Activated CD4-positive, CD25-positive, alpha-beta regulatory T cell treated with anti-CD3 and anti-CD28 coated beads, Interleukin-2, amount 50 U/mL, for 24 hours (primary cell): ENCODE results near the gene FANCM.

ENCODE experiments used
- ATAC-seq, 2 donors: fragments of 150-1000 bp; cut with Tn5 transposase; one replicate each; pipeline ENCODE4 v1.10.0; 2021; ENCODE audit warnings: mild to moderate bottlenecking in 1 of 2, moderate library complexity in 1 of 2

FANCM gene, protein sequence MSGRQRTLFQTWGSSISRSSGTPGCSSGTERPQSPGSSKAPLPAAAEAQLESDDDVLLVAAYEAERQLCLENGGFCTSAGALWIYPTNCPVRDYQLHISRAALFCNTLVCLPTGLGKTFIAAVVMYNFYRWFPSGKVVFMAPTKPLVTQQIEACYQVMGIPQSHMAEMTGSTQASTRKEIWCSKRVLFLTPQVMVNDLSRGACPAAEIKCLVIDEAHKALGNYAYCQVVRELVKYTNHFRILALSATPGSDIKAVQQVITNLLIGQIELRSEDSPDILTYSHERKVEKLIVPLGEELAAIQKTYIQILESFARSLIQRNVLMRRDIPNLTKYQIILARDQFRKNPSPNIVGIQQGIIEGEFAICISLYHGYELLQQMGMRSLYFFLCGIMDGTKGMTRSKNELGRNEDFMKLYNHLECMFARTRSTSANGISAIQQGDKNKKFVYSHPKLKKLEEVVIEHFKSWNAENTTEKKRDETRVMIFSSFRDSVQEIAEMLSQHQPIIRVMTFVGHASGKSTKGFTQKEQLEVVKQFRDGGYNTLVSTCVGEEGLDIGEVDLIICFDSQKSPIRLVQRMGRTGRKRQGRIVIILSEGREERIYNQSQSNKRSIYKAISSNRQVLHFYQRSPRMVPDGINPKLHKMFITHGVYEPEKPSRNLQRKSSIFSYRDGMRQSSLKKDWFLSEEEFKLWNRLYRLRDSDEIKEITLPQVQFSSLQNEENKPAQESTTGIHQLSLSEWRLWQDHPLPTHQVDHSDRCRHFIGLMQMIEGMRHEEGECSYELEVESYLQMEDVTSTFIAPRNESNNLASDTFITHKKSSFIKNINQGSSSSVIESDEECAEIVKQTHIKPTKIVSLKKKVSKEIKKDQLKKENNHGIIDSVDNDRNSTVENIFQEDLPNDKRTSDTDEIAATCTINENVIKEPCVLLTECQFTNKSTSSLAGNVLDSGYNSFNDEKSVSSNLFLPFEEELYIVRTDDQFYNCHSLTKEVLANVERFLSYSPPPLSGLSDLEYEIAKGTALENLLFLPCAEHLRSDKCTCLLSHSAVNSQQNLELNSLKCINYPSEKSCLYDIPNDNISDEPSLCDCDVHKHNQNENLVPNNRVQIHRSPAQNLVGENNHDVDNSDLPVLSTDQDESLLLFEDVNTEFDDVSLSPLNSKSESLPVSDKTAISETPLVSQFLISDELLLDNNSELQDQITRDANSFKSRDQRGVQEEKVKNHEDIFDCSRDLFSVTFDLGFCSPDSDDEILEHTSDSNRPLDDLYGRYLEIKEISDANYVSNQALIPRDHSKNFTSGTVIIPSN (N-terminal part only)

DNA sequence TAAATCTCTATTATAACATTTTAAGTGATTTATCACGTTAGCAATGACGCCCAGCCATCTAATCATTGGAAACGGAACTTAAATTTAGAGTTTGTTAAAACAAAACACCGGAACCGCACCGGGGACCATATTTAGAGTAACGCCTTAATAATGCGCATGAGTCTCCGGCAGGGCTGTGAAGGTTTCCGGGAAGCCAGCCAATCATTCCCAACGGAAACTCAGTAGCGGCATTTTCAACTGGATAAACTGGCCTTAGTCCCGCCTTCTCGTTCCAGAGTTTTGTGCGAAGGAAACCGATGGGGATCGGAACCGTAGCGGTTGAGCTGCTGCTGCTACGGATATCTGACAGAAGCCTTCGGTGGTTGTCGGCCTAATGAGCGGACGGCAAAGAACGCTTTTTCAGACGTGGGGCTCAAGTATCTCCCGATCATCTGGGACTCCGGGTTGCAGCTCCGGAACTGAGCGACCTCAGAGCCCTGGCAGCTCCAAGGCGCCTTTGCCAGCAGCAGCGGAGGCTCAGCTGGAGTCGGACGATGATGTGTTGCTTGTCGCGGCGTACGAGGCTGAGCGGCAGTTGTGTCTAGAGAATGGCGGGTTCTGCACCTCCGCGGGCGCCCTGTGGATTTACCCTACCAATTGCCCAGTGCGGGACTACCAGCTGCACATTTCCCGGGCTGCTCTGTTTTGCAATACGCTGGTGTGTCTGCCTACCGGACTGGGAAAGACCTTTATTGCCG is at the start of gene FANCM:
TSS of gene FANCM (plus strand) at position 272 of the 737 bp plus-strand sequence. CDS start at position 374, 102 bp downstream.
- peak; percentile 40 to 42 for ATAC-seq

DNA sequence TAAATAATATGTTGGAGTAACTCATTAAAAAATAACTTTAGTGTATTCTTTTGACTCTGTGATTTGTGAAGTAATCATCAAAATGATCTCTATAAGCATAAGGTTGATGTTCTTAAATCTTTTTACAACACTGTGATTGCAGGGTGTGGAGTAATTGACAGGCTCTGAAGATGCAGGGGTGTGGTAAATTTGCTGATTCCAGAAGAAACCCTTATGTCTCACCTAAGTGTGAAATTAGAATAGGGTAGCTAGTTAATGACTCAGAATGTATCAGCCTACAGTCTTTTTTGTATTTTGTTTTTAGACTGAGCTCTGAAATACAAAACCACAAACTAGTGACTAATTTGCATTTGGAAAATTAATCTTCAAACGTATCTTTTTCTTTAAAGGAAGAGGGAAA is 45.9 kb upstream of the FANCM start:
- ATAC-seq = peak; percentile 99

DNA sequence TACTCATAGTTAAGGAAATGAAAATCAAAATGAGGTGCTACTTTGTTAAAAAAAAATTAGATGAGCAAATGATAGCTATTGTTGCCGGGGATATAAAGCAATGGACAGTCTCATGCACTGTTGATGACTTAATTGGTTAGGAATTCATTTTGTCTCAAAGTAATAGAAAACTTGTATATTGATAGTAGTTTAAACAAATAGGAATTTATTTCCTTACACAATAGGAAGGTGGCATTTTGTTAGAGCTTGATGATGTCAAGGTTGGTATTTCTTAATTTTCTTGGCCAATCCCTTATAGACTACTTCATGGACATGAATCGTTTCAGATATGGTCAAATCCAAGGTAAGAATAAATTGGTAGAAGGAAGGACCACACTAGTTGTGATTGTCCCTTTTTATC is 44.0 kb upstream of the FANCM start:
- ATAC-seq = no peak

DNA sequence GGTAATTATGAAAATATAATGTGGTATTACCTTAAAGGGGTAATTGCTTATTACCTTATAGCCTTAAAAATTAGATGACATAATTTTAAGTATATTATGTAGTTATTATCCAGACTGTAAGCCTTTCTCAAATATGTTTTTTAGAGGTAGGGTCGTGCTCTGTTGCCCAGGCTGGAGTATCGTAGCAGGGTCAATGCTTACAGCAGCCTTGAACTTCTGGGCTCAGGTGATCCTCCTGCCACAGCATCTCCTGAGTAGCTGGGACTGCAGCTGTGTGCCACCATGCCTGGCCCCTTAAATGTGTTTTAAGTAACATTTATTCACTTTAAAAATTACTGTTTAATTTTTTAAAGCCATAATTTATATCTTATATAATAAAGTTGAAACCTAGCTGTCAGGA is 41.5 kb upstream of the FANCM start:
- no peak for ATAC-seq

DNA sequence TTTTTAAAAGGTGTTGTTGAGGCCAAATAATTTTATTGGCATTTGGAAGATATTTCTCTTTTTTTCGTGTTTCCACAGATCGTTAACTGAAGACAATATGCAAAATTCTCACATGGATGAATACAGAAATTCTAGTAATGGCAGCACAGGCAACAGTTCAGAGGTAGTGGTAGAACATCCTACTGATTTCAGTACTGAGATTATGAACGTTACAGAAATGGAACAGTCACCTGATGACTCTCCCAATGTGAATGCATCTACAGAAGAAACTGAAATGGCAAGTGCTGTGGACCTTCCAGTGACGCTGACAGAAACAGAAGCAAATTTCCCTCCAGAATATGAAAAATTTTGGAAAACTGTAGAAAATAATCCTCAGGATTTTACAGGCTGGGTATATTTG is 40.6 kb upstream of the FANCM start:
- ATAC-seq = peak; percentile 67 to 78

DNA sequence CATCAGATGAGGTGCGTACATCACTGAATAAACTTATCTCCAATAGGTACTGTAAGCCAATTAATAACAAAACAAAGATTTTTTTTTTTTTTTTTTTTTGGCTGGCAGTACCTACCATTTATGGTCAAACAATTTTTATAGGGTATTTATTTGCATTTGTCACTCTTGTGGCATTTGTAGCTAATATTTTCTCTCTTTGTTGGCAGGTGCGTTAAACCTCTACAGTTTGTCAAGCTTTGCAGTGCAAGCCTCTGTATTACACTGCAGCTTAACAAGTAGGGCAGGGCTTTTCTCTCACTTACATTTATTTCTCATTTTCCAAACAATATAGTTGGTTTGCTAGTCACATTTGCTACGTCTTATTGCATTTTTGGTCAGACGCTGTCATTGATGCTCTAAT is 39.5 kb upstream of the FANCM start:
- ATAC-seq = no peak

DNA sequence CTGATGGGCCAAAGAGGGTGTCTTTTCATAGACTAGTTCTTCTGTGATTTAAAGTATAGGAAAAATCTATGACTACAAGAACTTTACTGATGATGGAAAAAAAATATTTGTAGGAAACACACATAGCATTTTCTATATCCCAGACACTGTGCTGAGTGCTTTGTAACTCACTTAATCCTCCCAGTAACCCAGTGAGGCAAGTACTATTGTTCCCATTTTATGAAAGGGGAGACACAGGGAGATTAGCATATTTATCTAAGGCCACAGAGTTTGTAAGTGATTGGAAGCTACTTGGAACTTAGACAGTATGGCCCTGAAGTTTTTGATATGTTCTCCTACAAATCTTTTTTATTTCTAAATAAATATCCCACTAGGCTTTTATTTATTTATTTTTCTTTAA is 31.9 kb upstream of the FANCM start:
- no peak for ATAC-seq

DNA sequence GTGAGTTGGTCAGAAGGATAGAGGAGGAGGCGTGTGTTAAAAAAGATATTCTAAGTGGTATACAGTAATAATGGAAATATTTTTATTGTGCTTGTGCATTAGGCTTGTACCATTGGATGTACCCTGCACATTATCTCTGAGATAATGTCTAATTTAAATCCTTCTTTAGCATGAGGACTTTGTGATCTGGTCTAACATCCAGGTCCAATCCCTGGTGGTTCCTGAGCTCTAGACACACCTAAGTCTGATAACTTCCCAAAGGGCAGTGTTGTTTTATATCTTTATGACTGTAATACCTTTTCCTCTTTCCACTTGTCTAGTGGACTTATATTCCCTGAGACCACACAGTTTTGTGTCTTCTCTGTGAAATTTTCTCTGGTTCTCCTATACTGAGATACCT is 31.2 kb upstream of the FANCM start:
- ATAC-seq = no peak

DNA sequence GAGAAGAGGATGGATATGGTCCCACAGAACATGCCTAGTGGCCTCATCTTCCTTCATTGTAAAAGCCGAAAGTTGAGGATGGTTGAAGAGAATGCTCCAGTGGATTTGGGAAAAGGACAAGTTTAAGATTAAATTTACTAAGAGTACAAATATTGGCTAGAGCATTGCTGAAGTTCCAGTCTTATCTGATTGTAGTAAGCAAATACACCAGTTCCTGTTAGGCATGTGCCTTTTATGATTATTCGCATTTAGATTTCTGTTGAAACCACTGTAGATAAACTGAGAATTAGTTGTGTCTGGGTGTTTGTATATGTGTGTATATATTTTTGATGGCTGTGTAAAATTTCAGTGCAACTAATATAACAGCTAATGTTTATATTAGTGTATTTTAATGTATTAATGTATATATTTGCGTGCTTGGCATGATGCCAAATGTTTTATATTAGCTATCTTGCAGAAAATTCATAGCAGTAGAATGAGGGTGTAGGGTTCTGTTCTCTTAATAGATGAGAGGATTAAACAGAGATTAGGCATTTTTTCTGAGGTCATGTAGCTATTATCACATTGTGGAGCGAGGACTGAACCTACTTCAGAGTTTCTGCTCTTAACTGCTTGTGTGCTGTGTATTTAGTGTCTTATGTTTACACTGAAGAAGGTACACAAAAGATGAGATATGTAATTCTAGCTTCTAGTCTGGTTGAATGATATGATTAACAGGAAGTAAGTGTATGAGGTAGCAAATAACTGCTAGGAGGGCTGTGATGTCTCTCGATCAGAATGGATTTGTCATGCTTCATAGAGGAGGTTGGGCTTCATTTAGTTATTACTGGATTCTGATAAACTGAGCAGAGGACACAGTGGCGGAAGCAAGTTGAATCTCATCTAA is 22.6 kb upstream of the FANCM start:
- ATAC-seq = peak; percentile 53 to 55

DNA sequence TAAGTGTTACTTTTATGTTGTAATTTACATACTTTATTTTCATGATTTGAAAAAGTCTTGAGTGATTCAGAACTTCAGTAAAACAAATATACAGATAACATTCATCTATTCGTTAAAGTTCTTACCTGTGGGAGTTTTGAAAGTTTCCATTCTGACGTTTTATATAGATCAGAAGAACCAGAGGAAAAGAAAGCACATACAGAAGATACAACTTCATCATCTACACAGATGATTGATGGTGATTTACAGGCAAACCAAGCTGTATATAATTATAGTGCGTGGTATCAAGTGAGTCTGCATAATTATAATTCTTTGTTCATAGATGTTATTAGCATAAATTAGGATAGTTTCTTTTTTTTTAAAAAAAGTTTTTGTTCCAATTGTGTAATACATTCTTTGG is 21.4 kb upstream of the FANCM start:
- ATAC-seq = peak; percentile 95 to 96

DNA sequence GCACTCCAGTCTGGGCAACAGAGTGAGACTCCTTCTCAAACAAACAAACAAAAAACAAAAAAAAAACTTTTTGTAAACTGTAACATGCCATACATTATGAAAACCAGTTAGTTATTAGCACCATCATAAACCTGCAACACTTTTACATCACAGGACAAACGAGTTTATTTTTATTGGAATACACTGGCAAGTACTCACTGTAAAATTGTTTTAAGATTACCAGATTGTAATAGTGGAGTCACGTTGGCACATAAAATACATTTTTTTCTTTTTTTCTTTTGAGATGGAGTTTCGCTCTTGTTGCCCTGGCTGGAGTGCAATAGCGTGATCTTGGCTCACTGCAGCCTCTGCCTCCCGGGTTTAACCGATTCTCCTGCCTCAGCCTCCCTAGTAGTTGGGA is 17.1 kb upstream of the FANCM start:
- ATAC-seq = no peak

DNA sequence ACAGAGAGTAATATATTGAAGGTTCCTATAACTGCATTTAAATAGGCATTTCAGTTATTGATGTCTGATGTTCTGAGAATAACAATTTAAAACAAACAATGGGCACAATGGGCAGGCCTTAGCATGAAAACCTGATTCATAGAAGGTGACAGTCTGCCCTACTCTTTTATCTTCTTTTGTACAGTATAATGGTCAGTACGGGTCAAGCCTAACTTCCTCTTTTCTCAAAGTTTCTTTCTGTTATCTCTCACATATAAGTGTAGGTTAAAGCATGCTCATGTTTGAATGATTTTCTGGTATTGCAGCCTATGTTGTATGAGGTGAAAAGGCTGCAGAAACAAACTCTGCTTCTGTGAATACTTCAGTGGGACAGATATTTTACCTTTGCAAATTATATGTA is 15.6 kb upstream of the FANCM start:
- ATAC-seq = no peak

DNA sequence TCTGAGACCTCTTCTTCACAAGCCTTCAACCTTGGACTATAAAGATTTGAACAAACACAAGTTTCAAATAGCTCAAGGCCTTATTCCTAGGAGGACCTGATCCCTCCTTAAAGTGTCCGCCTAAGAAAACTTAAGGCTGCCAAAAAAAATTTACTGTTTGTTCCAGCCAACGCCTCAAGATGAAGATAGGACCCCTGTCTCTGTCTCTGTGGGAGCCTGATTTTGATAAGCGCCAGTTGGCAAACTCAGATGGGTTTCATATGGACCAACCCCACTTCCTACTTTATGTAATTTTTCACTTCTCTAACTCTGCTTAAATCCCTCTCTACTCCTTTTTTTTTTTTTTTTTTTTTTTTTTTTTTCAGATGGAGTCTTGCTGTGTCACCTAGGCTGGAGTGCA is 12.5 kb upstream of the FANCM start:
- ATAC-seq = no peak

DNA sequence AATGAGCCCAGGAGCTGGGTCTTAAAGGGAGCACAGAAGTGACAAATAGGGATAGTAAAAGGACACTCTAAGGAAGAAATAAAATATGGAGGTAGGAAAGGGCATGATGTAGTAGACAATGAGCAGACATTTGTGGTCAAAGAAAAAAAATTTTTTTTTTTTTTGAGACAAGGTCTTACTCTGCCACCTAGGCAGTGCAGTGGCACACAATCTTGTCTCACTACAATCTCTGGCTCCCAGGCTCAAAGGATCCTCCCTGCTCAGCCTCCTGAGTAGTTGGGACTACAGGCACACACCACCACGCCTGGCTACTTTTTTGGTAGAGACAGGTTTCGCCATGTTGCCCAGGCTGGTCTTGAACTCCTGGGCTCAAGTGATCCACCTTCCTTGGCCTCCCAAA is 10.0 kb upstream of the FANCM start:
- ATAC-seq = no peak

DNA sequence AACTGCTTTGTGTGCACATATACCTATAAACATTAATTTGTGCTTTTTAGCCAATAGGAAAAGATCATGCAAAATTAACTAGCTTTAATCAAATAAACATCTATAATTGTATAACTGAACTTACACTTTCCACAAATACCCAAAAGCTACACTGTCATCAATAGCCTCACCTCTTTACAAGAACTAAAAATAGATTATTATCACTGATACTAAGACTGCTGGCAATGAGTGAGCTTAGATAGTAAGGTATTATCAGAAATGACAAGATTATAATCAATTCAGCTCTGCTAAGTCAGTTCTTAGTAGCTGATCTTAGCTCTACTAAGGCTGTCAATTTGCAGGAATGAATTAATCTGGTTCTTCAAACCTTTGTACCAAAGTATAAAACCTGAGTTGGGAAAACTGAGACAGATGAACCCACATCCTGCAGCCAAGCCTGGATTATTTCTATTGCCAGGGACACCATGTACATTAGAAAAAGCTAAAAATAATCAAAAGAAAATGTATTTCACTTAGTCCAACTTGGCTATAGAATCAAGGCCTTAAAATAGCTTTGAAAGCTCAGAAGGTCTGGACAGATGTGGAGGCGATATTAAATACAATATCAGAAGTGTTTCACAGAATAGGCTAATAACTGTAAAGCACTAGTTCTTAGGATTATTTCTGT is 6.6 kb upstream of the FANCM start:
- no peak for ATAC-seq

DNA sequence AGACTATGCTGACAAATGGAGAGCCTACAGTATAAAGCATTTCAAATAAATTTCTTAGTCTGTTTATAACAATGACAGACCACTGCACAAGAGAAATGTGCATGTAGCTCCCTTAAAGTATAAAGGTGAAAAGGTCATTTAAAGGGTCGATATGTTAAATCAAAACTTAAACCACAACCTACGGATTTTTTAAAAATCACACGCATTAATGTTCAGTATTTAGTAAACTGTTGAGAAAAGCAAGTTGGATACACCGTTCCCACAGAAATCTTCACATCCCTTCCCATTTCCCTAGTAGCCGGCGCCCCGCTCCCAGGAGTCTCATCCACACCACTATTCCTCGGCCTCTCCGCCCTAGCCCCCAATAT is 2.1 kb upstream of the FANCM start:
- no peak for ATAC-seq

DNA sequence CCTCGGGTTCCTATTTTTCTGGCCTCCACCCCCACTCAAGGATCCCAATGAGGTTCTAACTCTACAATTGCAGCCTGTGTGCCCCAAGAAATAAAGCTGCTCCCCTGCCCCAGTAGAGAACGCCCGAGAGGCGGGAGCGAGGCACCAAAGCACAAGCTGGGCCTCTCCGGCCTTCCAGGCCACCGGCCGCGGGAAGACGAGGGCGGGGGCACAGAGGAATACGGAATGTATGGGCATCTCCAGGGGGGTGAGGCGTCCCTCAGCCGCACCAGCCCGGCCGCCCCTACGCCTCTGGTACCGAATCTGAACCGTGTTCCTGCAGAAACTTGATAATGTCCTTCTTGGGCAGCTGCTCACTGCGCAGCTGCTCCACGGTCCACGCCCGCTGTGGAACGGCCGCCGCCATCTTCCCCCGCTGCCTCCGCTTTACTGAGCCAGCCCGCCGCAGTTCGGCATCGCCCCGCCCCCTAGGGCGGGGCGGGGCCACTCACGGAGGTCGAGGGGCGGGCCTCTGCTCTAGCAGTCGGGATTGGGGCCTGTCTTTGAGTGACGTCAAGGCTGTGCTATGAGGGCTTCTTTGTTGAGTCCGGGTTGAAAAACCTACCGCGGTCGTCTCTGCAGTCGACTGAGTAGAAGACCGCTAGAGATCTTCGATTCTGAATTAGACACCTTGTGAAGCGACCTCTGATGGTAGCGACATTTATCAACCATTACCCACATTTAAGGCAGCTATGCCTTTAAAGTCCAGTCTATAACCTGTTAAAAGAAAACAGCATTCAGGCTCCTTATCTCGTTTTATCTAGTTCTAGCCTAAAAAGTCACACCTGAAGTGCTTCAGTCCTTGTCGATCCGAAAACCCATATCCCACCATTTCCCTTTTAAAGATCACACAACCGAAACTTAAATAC is 1.4 kb upstream of the FANCM start, which contains the start of gene FKBP3:
TSS of gene FKBP3 (minus strand) at position 431 of the 908 bp plus-strand sequence. CDS start at position 406, 25 bp downstream.
- peak; percentile 95 for ATAC-seq

DNA sequence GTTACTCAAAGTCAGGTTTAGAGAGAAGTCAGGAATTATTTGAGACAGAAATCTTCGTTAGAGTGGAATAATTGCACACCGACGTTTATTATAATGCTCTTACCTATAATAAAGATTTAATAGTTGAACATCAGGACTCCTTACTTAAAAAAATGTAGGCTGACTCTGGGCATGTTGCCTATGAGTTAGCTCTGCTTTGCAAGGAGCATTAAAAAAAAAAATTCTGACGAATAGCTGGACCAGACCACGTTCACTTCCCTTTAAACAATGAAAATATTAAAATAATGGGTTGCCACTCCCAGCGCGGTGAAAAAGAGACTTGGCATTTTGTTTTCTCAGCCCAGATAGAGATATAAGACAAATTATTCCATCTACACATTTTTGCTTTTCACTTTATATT is 574 bp upstream of the FANCM start:
- ATAC-seq = no peak

DNA sequence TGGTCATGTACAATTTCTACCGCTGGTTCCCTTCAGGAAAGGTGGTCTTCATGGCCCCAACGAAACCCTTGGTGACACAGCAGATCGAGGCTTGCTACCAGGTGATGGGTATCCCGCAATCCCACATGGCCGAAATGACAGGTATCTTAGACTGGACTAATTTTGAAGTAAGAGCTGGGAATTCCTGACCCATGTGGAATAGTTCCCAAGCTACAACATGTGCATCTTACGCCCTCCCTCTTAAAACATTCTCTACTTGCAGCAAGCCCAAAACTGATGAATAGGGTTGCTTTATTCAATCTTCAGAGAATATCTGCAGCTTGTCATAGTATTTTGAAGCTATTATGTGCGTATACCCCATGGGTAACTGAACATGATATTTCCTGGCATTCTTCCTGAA is 669 bp downstream of the FANCM start:
- no peak for ATAC-seq
